Stimulated activated CD4-positive, alpha-beta T cell treated with anti-CD3 and anti-CD28 coated beads, Interleukin-12 subunit alpha, Interleukin-12 subunit beta, amount 100 ng/mL, for 24 hours (primary cell): Measurements from ENCODE around the gene ATG9B.
"Not testable (repeated sequence)": the region's sequence is repeated elsewhere in the genome, so short reads cannot be mapped to it uniquely, and the experiment has no call there.

Experiments
- DNase-seq, 2 experiments: peaks; one replicate each; pipeline ENCODE4 v3.0.0-alpha.2; 2020; ENCODE audit warnings: low read depth in 2 of 2

The ATG9B gene

DNA sequence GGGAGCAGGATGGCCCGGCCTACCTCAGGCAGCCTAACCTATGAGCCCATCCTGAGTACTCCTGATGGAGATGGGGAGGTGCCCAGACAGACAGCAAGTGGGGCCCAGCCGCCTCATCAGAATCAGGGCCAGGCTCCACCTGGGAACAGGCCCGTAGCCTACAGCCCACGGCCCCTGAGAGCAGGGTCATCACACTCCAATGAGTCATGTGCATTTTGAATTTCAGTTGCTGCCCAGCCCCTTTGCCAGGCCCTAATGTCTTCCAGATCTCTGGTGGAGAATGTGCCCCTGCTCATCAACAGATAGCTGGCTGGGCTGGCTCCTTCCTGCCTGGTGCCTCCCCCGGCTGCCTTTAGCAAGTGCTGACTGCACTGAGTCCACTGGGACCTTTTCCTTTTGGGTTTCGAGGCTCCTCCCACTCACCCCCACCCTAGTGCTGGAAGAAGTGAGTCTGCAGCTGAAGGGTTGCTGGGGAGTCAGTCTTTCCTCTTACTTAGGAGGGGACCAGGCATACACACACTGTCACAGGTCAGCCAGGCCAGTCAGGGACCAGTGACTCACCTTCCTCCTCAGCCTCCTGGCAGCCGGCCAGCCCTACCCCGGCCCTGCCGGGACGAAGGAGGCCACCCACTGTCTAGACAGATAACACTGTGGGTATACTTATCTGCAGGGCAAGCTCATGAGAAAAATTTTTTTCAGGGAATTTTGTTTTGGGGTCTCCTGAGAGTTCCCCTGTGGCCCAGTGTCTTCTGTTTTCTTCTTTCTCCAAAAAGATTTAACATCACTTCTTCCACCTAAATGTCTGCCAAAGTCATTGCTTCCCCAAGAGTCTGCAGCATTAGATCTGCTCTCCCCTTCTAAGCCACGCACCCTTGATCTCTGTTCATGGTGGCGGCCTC, 14.9 kb upstream of the ATG9B start:
- peak; percentile 52 to 81 for DNase-seq

DNA sequence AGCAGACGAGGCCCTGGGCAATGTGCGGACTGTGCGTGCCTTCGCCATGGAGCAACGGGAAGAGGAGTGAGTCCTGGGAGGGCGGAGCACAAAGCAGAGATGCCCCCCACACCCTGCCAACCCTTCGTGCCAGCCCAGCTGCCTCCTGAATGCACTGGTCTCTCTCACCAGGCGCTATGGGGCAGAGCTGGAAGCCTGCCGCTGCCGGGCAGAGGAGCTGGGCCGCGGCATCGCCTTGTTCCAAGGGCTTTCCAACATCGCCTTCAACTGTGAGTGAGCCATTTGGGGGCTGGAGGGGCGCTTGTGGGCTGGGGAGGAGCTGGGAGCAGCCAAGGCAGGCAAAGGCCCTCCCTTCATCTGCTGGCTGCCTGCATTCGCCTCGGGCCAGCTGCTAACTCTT, 11.6 kb upstream of the ATG9B start:
- DNase-seq = no peak

DNA sequence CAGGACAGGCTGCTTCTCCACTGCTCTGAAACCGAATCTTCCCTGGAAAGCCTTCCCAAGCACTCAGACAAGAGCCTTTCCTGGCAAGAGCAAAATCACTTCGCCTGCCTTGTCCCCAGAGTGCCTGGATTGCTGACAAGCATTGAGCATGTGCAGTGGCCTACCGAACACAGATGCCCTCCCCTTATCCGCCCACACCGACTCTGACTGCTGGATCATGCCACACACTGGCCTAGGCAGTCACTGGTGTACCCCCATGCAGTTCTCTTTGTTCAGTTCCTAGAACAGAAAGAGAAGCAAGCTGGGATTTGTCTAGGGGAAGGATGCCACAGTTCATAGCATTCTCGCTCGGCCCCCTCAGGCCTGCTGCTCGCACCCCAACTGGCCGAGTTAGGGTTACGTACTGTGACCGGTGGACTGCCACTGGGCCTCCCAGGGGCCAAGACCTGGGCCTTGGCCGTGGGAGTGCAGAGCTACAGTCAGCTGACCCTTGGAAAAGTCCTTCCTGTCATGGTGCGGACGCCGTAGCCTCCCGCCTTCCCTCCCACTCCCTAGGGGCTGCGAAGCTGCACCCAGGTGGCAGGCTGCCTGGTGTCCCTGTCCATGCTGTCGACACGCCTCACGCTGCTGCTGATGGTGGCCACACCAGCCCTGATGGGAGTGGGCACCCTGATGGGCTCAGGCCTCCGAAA, 10.9 kb upstream of the ATG9B start:
- DNase-seq = no peak

DNA sequence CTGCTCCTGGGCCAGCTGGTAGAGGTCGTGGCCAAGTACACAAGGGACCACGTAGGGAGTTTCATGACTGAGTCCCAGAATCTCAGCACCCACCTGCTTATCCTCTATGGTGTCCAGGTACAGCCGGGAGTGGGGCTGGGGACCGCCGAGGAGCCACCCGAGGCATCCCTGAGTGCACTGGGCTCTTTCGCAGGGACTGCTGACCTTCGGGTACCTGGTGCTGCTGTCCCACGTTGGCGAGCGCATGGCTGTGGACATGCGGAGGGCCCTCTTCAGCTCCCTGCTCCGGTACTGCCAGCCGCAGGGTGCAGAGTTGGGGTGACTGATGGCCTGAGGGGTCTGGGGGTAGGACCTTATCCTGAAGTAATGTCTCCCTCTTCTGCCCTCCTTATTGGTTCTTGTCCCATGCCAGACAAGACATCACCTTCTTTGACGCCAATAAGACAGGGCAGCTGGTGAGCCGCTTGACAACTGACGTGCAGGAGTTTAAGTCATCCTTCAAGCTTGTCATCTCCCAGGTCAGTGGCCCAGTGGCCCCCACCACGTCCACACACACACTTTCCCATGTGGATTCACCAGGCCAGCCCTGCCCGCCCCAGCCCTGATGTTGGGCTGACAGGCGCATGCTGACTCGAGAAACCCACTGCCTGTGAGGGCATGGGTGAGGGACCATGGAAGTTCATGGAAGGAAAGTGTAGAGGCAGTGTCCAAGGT, 10.2 kb upstream of the ATG9B start:
- no peak for DNase-seq

DNA sequence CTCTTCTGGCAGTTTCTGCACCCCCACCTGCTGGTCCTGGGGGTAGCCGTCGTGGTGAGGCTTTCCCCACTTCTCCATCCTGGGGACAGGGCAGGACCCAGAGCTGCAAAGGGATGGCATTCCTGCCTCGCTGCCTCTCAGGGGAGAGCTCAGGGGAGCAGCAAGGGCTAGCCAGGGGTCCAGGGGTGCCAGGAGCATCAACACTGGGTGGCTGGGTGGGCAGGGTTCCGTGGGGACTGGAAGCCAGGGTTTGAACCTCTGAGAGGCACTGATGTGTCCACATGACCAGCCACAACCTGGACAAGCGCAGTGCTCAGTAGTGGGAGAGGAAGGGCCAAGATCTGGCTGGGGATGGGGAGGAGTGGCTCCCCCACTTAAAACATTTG, 9.6 kb upstream of the ATG9B start:
- DNase-seq = no peak

DNA sequence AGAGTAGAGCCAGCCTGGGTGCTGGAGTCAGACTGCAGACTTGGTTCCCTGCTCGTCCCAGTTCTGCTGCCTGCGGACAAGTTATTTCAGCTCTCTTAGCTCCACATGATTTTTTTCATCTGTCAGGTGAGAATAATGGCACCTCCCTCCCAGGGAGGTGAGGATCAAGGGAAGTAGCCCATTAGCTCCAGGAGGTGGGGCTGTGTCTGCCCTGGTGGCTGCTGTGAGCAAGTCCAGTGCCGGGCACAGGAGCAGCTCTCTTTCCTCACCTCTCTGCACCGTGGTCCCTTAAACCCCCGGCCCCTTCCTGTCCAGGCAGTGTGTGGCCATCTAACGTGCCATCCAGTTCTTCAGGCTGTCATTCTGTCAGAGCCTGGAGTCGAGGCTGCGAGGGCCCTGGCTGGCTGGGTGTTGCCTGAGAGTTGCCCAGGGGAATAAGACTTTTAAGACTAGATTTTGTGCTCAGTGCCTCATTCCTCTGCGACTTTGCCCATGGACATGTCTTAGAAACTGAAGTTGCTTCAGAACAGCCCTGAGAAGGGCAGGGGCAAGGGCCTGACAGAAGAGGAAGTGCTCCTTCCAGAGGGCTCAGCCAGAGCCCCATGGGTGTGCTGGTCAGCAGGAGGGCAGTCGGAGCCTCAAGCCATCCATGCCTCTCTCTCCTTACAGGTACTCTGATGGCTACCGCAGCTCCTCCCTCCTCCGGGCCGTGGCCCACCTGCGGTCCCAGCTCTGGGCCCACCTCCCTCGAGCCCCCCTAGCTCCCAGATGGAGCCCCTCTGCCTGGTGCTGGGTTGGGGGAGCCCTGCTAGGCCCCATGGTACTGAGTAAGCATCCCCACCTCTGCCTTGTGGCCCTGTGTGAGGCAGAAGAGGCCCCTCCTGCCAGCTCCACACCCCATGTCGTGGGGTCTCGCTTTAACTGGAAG, 8.9 kb upstream of the ATG9B start:
- DNase-seq = no peak

DNA sequence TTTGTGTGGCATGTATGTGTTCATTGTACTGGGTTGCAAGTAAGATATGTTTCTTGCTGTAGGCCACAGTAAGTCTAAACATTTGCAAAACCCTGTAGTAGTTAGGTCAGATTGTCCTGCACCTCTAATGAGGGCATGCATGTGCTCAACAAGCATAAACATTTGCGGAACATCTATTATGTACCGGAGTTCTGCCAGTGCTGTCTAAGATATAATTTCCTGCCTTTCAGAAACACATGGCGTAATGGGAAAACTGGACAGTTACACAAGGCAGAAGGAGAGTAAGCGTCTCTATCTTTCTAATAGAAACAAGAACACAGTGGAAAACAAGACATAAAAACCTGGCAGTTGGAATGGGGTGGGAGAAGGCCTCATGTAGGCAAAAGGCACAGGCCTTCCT, 6.7 kb upstream of the ATG9B start:
- DNase-seq = no peak

DNA sequence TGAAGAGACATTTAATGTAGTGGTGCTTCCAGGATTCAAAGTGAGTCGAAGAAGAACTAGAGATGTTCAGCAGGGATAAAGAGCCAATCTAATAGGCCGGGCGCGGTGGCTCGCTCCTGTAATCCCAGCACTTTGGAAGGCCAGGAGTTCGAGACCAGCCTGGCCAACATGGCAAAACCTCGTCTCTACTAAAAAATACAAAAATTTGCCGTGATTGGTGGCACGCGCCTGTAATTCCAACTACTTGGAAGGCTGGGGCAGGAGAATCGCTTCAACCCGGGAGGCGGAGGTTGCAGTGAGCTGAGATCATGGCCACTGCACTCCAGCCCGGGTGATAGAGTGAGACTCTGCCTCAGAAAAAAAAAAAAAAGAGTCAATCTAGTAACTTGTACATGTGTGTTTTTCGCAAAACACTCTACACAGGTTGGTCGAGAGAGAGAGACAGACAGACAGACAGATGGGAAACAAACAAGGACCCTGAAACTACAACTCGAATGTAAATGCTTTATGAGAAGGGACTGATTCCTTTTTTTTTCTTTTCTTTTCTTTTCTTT, 4.7 kb upstream of the ATG9B start:
- no peak for DNase-seq

DNA sequence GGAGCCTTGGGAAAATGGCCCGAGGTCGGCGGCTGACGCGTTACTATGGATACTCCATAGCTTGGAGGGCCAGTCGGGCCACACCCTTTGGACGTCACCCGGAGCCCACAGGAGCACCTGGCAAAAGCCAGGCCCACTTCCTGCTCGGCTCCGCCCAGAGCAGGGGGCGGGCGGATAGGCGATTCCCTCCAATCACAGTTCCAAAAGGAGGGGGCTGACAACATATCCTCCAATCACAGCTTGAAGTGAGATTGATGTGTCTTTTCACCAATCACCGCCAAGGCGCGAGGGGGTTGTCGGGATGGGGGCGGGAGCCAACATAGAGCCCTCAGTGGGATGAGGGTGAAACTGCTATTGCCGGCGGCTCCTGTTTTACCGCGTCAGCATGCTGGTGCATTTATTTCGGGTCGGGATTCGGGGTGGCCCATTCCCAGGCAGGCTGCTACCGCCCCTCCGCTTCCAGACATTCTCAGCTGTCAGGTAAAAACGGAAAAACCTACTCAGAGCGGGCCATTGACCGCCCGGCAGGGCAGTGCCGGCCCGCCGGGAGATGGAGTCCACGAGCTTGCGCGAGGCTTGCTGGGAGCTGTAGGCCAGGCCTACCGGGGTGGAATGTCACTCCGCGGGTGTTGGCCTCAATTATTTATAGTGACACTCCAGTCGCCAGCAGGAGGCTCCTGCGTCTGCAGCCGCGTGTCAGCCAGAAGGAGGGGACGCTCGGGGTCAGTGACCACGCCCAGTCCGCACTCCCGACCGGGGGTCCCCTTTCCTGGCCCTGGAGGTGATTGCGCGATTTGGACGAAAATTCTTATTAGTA, 4.0 kb upstream of the ATG9B start, which contains the start of gene ABCB8:
Gene ABCB8, plus strand, starts transcription at position 320 of the 817 bp plus-strand sequence. Its CDS starts 66 bp downstream, at position 386.
- DNase-seq = peak; percentile 95 to 98

DNA sequence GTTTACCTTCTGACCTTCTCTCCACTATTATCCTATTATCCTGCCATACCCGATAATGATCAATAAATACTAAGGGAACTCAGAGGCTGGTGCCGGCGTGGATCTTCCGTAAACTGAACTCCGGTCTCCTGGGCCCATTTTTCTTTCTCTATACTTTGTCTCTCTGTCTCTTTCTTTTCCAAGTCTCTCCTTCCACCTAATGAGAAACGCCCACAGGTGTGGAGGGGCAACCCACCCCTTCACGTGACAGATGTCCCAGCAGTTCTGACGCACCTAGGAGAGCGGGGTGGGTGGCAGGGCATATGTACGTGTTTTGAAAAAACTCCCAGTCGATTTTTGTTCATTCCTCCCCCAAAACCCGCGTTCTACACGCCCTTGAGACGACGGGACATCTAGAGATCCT, 3.4 kb upstream of the ATG9B start:
- not testable (repeated sequence) for DNase-seq

DNA sequence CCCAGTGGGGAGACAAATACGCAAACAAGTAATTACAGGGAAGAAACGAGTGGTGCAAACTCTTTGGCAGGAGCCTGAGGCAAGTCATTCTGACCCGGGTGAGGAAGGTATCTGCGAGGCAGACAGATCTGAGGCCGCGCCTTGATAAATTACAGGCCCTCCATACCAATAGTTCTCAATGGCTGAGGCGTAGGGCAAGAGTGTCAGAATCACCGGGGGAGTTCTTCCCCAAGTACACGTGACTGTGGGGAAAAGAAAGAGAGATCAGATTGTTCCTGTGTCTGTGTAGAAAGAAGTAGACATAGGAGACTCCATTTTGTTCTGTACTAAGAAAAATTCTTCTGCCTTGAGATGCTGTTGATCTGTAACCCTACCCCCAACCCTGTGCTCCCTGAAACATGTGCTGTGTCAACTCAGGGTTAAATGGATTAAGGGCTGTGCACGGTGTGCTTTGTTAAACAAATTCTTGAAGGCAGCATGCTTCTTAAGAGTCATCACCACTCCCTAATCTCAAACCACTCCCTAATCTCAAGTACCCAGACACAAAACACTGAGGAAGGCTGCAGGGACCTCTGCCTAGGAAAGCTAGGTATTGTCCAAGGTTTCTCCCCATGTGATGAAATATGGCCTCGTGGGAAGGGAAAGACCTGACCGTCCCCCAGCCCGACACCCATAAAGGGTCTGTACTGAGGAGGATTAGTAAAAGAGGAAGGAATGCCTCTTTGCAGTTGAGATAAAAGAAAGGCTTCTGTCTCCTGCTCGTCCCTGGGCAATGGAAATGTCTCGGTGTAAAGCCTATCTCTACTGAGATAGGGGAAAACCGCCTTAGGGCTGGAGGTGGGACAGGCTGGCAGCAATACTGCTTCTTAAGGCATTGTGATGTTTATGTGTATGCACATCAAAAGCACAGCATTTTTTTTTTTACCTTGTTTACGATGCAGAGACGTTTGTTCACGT, 2.8 kb upstream of the ATG9B start:
- DNase-seq = not testable (repeated sequence)

DNA sequence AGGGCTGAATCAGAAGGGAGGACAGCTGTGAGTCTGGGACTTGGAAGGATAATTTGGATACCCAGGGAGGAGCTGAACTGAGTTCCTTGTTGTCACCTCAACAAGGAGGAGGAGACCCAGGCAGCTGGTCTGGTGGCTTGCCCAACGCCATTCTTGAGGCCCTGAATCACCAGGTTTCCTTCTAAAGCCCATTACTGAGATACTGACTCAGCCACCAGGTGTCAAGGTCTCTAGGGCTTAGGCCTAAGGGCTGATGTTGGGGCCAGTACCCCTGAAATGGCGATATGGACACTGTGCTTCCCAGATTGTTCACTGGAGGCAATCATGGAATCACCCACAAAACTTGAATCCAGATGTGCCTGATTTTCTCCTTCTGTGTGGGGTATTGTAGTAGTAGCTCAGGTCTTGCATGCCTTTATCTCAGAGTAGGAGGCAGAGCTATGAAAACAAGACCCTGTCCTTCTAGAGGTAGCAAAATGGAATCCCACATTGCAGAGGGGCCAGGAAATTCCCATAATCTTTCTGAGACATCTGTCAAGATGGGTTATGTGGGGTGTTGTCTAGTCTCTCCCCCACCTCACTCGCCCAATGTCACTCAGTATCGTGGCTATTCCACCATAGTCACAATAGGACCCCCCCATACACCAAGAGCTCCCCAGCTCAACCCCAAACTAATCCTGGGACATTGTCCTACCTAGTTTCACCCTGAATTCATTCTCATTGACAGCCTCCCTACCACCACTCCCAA, 1.8 kb upstream of the ATG9B start:
- DNase-seq = no peak

DNA sequence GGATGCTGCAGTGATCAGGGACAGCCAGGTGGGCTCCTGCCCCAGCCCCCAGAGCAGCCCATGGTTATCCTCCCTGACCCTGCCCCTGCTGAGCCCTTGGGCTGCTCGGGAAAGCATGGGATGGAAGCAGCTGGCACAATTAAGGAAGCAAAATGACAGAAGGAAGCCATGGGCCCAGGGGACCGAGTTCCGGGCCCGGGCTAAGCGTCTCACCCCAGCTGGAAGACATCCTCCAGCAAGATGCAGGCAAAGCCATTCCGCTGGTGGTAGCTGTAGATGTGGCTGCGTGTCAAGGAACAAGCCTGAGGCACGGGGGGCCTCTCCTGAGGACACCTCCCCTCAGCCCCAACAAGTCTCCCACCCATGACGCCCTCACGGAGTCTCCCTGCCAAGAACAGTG, 1.1 kb downstream of the ATG9B start:
- no peak for DNase-seq

DNA sequence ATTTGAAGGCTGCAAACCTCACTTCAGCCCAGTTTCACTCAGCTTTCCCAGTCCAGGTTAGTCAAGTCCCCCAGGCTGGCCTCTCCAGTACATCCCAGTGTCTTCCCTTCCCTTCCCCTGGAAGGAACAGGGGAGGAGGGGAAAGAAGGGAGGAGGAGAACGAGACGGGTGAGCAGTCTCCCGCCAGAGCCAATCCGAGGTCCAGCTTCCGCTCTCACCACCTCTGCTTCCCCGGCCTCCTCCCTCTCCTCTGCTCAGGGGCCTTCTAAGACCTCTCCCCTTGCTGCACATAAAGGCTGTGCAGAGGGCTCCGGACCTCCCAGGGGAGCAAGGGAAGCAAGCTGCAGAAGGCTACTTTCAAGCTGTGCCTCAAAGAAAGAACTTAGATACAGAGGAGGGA, 4.1 kb downstream of the ATG9B start:
- no peak for DNase-seq

DNA sequence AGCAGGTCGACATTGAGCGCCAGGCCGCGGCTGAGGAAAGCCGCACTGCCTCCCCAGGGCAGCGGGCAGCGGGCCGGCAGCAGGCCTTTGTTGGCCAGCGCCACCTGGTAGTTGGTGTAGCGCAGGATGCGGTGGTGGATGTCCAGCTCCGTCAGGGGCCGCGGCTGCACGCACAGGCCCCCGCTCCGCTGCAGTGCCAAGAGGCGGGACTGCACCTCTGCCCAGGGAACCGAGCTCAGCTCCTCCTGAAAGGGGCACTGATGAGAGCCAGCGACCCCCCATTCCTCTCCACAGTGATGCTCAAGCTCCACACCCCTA, 5.2 kb downstream of the ATG9B start:
- no peak for DNase-seq

DNA sequence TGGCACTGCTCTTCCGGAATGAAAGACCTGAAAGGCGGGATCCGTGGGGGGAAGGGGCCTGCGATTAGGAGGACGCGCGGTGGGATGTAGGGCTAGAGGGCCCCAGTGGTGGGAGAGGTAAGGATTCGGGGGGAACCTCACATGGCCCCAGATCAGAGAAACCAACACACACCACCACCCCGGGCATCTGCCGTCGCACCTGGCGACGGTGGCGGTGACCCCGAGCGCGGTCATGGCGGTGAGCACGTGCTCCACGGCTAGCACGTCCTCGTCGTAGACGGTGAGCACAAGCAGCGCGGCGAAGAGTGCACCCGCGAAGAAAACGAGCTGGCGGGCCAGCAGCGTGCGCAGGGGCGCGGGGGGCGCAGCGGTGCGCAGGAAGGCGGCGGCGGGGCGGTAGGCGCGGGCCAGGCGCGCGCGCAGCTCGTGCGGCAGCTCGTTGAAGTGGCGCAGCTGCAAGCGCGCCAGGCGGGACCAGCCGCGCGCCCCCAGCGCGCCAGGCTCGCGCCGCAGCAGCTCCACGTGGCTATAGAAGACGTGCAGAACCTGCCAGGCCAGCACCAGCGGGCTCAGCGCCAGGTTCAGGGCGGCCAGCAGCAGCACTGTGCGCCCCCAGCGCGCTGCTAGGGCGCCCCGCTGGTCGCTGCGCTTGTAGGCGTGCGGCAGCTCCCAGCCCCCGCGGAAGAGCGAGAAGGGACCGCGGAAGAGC, 5.7 kb downstream of the ATG9B start:
- DNase-seq = no peak

DNA sequence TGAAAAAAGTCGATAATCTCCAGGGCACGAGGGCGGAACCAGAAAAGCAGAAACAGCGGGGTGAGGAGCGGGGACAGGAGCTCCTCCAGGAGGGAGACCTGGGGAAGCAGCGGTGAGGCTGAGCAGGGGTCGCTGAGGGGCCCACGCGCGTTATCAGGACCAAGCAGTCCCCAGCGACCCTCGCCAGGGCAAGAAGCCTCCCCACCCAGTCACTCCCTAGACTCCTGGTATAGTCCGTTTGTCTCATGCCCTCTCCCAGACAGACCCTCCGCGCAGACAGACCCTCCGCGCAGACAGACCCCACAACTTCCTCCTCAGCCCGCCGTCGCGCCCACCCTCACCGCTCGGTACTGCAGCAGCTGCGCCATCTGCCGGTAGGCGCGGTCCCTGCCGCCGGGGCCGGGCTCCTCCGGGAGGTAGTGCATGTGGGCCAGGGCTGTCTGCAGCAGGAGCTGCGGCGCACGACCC, 6.3 kb downstream of the ATG9B start:
- peak in 1 of 2 experiments; percentile 78 for DNase-seq
